Measurements from ENCODE around the gene NT5C1A.

Gene NT5C1A

DNA sequence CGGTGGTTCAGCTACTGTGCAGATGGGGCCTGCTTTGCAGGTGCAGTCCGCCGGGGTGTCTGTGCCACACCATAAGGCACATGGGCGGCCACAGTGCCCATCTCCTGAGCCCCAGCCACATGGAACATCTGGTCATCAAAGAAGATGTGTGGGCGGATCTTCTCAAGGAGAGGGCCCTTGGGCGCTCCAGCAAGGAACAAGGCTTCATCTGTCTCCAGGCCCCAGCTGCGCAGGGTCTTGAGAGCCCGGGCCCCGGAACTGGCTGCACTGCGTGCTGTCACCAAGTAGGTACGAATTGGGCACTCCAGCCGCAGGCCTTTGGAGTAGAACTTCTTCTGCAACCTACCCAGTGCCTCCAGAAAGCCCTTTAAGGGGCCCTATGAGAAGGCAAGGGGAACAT, 12.8 kb downstream of the NT5C1A start:
- DNase-seq: no peak

DNA sequence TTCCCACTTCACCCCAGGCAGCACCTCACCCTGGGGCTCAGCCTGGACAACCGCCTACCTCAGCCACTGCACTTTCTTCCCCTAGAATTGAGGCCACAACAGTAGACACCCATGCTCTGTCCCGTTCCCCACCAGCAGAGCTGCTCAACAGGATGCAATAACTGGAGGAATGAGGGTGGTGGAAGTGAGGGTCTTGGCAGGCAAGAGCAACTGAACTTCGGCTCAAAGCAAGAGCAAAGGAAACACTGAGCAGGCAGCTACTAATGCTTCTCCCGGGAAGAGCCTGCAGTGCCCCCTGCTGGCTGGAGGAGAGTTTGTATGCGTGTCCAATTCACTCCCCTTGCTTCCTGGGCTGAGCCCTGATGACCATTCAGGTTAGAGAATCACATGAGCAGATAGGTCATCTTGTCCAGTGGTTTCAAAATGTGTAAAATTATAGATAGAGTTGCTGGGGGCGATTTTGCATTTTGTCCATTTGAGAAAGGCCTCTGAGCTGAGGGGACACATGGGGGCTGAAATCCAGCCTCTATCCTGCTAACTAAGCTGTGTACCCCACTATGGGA, 13.9 kb downstream of the NT5C1A start:
- DNase-seq: peak; percentile 57

DNA sequence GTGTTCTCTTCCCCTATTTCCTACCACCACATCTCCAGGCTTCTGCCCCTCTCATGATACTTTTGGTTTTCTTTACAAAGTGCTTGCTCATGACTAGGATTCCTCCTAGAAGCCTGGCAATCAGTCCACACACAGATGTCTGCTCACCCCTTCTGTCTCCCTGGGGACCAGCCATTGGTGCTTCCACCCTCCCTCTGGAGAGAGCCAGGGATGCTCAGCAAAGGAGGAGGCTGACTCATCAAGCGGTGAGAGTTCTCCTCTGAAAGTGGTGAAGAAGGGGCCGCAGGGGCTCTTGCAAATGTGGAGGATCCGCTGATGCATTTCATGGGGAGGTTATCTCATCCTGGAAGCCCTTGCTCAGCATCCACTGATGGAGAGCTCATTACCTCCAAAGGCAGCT, 14.5 kb downstream of the NT5C1A start:
- DNase-seq: peak; percentile 46

DNA sequence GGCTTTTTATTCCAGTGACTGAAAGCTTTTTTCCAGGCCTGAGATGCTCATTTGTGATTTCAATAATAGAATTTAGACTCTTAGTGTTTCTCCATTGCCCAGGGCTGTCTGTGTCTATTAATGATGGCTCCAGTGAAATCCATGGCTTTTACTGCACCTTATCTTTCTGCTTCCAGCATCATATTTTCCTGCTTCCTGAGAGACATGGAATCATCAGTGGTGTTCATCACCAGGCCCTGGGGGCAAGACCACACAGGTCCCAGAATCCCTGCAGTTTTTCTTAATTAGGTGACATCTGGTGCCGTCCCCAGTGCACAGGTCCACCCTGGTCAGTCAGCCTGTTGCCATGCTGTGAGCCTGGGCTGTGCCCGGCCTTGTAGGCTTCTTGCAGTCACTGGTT, 15.5 kb downstream of the NT5C1A start:
- no peak for DNase-seq

DNA sequence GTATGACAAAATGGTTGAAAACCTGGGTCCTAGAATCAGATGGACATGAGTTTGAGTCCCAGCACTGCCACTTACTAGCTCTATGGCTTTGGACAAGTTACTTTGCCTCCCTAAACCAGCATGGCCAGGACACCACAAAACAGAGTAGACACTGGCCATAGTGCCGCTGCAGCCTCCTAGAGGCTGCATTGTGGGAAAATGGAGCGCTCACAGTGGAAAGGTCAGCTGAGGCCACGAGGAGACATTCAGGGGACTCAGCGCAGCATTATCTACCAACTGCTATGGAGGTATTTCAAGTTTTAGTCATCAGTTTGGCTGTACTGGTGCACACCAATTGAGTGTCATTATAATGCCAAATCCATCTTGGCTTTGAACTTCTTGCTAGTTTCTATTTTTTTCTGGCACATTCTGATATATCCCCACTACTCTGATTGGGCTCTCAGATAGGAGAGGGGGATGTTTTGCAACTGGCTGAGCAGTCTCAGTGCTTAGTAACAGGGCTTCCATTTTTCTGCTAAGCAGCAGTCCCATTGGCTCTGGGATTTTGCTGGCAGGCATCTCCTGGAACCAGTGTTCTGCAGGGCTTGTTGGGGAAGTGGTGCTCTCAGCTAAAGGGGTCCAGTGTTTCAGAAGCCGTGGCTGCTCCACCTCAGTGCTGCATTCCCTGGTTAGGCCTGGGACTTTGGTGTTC, 16.2 kb downstream of the NT5C1A start:
- no peak for DNase-seq

DNA sequence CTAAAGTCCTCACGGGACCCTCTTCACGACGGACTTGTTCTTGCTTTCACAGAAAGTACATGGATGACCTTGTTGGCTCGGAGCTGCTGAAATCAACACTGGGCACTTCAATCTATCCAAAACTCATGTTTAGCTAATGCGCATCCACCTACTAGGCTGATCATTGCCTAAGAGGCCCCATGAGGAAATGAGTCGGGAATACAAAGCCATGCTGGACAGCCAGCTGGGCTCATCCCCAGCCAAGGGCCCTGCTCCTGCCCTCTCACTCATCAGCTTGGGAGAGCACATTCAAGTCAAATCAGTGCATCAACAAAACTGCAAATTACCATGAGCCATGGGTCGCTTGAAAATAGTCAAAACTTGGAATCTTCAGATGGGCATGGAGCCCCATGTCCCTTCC, 17.6 kb downstream of the NT5C1A start:
- no peak for DNase-seq

DNA sequence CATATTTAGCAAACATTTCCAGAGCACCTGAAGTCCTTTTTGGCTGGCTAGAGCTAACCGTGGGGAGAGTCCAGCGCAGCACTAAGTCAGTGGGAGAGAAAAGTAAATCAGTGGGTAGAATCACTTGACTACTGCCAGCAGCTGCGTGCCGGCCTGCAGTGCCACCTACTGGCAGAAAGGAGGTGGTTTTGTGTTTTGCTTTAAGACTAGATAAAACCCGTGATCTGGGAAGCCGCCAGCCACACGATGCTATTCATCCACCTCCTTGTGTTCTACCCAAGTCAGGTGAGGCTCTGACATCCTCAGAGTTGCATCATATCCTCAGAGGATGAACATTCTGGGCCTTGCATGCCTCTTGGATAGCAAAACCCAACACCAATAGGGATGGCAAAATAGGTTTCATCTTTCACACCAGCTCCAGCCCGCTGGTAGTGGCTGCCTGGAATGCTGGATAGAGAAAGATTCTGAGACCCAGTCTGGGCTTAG, 18.3 kb downstream of the NT5C1A start:
- DNase-seq: peak; percentile 64

DNA sequence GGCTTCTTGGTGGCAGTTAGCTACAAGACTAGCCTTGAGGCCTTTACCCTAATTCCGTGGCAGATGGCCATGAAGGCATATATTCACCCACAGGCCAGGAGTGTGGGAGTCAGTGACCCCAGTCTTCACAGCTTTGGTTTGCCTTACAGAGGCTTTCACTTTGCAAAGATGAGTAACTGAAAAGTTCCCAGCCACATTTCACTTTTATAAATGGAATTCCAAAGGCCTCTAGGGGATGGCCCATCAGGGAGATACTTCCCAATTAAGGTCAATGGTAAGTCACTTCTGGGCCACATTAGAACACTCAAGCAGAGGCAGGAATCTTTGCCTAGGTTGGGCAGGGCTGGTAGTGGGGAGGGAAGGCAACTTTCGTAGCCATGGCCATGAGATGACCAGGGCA, 19.4 kb downstream of the NT5C1A start:
- no peak for DNase-seq

DNA sequence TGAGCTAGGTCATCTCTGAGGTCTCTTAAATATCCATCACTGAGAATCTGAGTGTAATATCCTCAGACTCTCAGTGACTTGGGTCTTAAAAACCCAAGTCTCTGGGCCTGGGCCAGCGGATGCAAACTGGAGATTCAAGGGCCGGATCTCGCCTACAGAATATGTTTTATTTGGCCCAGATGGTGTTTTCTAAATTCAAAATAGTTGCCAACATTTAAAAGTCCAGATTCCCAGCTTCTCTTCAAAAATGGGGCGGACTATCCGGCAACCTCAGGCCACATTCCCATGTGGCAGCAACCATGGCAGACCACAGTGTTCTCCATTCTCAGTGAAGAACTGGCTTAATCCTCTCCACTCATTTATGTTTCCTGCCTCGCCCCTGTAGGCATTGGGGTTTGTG, 19.8 kb downstream of the NT5C1A start:
- no peak for DNase-seq

DNA sequence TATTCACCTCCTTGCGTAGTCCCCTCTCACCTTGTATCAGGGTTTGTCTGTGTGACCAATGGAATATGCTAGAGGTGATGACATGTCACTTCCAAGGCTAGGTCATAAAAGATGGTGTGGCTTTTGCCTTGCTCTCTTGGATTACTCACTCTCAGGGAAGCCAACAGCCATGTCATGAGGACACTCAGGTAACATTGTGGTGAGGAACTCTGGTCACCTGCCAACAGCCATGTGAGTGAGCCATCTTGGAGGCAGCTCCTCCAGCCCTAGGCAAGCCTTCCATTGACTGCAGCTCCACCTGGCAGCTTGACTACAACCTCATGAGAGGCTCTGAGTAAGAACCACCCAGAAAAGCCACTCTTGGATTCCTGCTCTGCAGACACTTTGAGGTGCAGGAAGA, 21.5 kb downstream of the NT5C1A start:
- no peak for DNase-seq

DNA sequence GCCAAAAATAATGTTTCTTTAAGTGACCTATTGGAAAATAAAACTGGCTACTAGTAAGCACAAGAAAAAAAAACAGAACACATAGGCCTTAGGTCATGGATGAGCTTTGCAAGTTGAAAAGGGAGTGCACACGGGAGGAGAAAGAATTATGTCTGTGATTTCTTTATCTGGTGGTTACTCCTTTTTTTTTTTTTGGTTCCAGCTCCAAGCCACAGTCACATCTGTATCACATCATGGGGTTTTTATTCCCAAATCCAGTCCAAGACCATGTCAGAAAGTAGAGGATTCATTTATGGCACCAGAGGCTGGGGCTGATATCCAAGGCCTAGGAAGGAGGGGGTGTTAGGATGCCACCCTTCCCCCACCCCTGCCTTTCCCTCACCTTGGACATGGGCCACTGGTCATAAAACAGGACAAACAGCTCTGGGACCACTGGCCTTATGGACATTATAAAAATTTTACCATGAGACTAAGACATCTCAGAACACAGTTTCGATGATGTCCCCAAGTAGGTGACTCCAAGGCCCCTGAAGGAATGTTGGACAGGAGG, 22.2 kb downstream of the NT5C1A start:
- no peak for DNase-seq

DNA sequence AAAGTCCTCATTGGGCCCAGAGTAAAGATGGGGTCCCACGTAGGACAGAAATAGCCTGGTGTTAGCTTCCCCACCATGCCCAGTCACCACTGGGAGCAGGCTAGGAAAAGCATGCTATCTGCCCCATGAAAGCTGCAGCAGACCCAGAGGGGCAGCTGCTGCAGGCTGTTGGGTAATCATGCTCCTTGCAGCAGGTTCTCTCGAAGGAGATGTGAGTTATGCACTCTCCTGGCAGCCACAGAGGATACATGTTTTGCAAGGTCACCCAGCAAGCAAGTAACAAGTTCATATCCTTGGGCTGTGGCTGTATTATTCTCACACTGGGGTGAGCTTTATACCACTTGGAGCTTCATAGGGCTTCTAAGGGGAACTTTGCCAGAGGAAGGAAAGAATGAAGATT, 23.4 kb downstream of the NT5C1A start:
- DNase-seq: no peak

DNA sequence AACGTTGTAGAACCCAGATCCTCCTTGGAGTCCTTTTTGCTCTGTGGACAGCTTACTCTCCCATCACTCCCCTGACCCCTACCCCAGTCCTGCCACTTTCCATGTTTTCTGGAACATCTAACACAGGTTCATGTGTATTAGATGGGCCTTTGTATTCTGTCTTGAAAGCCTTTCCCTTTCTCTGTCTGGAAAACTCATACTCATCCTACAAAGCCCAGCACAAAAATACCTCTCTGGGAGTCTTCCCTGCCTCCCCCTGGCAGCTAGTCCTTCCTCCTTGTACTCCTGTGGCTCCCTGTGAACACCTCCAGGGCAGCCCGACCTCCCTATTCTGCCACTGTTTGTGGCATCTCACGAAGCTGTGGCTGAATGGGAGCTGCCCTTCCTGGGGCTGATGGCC, 24.7 kb downstream of the NT5C1A start:
- no peak for DNase-seq

DNA sequence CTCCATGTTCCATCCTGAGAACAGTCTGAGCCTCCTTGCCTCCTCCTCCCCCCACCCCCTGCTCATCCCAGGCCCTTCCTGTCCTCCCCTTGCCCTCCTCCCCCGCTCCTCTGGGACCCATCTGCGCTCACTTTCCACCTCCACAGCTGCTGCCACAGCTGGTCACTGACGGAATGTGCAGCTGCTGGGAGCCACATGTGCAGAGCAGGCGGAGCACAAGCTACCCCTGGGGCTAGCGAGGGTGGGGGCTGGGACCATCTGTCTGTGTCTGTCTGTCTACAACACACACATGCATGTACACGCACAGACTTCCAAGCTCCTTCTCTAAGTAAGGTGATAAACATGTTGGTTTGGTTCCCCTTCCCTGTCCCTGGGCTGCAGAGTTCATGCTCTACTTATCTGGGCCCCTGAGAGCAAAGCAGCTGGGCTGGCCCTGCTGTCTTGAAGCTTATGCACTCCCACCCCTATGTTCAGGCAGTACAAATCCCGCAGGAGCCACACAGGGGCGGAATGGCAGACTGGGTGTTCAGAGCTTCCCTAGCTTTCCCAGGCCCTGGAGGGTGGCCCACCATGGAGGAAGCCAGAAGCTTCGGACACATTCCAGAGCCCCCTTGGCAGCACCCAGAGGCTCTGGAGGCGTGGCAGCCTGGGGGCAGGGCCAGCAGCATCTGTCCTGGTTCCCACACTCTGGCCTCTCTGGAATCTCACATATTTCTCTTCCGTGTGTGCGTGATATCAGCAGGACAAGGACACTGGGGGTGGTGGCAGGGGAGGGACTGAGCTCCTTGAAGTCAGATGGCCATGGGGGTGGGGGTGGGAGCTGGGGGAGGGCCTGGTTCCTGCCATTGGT, 25.4 kb downstream of the NT5C1A start:
- peak; percentile 66 for DNase-seq

DNA sequence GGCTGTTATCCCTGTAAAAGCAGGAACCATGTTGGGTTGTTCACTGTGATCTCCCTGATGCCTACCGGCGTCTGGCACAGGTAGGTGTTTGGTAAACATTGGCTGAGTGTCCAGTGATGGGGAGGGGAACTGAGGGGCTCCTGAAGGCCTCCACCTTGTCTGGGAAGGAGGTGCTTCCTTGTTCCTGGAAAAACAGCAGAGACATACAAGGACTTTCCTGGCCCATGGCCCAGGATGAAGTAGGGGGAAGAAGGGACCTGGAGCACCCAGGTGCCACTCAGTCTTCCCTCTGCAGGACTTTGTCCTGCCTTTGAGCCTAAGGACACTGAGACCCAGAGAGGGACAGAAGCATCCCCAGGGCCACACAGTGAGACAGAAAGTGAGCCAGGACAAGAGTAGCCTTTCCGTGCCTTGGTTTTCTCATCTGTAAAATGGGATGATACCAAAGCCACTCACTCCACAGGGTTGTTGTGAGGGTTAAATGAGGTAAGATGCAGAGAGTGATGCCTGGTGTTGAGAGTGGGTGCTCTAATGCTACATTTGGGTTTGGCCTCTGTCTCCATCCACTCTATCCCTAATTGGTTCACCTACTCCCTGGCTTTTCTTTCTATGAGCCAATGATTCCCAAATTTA, 26.4 kb downstream of the NT5C1A start:
- DNase-seq: no peak

DNA sequence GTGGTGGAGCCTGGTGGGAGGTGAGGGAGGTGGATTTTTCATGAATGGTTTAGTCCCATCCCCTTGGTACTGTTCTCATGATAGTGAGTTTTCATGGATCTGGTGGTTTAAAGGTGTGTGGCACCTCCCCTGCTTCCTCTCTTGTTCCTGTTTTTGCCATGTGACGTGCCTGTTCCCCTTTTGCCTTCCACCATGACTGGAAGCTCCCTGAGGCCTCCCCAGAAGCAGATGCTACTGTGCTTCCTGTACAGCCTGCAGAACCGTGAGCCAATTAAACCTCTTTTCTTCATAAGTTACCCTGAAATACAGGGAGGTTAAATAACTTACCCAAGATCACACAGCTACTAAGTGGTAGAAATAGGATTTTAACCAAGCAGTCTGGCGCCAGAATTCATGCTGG, 28.2 kb downstream of the NT5C1A start:
- DNase-seq: no peak

DNA sequence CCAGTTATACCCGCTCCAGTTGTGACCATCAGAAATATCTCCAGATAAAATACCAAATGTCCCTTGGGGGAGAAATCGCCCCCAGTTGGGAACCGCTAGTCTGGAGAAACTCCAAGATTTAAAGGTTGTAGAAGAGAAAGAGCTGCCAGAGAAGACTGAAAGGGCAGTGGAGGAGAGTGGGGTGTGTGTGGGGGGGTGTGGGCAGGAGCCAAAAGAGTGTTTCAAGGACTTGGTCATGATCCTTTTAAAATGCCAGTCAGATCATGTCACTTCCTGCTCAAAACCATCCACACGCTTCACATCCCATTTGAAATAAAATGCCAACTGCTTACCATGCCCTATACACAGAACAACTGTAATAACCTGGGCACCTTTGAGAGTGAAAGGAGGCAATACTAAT, 29.1 kb downstream of the NT5C1A start:
- no peak for DNase-seq

DNA sequence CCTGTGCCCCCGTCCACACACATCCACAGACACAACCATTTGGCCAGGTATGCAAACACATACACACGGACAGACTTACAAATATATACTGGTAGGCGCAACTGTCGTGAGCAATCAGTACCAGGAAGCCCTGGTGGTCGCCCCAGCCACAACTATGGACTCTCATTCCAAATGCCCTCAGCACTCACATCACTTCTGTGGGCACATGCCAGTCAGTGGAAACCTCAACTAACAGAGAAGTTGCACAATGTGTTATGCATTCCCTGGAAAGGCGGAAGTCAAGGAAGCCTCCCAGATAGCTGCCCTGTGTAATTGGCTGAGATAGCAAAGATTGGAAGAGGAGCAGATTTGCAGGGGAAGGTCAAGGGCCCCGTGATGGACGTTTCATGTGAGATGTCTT, 31.0 kb downstream of the NT5C1A start:
- DNase-seq: no peak

DNA sequence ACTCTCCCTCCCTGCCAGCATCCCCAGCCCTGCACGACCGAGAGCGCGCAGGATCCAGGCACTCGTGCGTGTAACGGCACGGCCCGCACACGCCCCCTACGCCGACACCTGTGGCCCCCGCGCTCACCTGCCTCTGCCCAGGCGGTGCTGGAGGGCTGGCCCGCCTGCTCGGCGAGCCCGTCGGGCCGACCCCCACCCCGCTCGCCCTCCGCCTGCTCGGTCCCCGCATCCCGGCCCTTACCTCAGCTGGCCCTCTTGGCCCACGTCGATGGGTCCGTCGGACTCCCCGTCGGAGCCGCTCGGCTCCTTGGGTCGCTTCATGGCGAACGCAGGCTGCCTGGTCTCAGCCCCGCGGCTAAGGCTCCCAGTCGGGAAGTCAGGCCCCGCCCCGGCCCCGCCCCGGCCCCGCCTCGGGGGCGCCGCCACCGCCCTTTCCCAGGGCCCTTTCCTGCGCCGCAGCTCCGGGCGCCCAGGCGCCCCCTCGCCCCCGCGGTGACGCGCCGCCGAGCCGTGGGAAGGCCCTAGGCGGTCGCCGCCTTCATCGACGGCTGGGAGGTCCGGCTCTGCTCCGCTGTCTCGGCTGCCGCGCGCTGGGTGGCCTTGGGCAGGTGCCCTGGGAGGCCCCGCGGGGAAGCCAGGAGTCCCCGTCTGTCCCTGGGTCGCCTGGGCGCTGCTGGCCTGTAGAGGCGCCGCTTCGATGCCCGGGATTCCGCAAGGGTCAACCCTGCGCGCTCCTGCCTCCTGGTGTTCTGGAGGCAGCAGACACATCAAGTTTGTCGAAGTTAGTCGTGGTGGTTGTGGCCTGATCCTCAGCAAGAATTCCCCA, 32.4 kb downstream of the NT5C1A start, which contains the start of gene HEYL:
Gene HEYL (minus strand): TSS at position 339 of the 826 bp plus-strand sequence. CDS start 18 bp downstream, at position 321.
- DNase-seq: no peak

DNA sequence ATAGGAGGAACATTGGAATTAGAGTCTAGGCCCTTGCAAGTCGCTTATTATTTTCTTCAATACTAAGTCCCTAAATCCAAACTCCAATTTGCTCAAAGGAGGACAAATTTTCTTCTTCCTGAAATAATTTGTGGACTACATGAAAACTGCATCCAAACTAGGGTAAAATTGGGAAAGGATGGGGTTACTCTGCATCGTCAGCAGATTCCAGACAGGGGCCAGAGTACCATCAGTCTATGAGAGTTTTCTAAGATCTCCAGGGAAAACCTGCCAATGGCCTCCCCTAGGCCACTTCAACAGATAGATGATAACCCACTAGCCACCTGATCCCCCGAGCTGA, 33.0 kb downstream of the NT5C1A start:
- DNase-seq: no peak

DNA sequence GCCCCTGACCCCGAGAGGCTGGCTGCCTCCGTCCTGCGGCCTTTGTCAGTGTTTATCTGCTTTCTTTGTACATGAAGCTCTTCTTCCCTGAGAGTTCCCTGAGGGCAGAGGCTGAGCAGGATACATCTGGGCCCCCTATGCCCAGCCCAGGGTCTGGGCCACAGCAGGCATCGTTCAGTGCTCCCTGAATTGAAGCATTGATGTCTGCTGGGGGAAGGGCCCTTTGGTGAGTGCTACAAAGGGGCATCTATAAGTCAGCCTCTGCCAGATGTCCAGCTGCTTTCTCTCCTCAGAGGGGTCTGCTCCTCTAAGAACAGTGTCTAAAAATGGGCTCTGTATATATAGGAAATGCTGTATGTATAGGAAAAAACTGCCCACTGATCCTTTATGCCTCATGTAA, 34.5 kb downstream of the NT5C1A start:
- no peak for DNase-seq

DNA sequence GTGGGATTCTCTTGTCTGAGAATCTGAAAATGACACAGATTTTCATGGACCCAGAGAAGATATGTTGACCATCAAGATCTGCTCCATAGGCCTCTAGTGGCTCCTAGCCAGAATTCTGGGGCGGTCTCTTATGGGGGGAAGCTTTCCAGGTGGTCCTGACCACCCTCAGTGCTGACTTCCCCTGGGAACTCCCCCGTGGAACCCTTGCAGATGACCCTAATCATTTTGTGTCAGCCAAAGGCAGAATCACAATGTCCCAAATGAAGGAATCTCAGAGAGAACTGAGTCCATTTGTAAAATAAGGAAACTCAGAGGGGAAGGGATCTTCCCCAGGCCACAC, 36.1 kb downstream of the NT5C1A start:
- DNase-seq: no peak

All from fibroblast of skin of abdomen (primary cell).